GM18508 (cell line): ENCODE data around the gene PLPPR3.
"Not testable (repeated sequence)": the region's sequence is repeated elsewhere in the genome, so short reads cannot be mapped to it uniquely, and the experiment has no call there.

Experiments used
- ATAC-seq: cut with Tn5 transposase; IDR thresholded peaks from one replicate; pipeline ENCODE4 v1.9.1; 2021; ENCODE audit warnings: moderate number of reproducible peaks; ENCODE audit not compliant: insufficient read depth, unreplicated experiment

PLPPR3 gene

GRCh38 chr19:831407-832369 is 9.9 kb upstream of the PLPPR3 start:
- ATAC-seq: no peak

- no peak for ATAC-seq
These were observed 7.5 kb upstream of the PLPPR3 start for GRCh38 chr19:829129-829758.

GRCh38 chr19:827710-828321 is 6.1 kb upstream of the PLPPR3 start, which contains the start of gene AZU1:
TSS of gene AZU1 (plus strand) at chr19:827837. CDS start at chr19:827847, 10 bp downstream.
- ATAC-seq: no peak

DNA sequence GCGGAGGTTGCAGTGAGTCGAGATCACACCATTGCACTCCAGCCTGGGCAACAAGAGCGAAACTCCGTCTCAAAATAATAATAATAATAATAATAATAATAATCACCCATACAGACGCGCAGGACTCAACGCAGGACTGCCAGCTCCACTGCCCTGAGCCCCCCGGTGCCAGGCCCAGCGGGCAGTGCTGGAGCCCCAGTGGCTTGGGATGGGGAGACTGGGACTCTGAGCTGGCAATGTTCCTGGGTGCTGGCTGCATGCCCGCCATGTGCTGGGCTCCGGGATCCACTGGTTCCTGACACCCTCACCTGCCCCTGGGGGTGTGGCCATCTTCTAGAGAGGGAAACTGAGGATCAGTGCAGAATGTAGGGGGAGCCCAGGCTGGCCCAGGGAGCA is 5.6 kb upstream of the PLPPR3 start:
- ATAC-seq: no peak

DNA sequence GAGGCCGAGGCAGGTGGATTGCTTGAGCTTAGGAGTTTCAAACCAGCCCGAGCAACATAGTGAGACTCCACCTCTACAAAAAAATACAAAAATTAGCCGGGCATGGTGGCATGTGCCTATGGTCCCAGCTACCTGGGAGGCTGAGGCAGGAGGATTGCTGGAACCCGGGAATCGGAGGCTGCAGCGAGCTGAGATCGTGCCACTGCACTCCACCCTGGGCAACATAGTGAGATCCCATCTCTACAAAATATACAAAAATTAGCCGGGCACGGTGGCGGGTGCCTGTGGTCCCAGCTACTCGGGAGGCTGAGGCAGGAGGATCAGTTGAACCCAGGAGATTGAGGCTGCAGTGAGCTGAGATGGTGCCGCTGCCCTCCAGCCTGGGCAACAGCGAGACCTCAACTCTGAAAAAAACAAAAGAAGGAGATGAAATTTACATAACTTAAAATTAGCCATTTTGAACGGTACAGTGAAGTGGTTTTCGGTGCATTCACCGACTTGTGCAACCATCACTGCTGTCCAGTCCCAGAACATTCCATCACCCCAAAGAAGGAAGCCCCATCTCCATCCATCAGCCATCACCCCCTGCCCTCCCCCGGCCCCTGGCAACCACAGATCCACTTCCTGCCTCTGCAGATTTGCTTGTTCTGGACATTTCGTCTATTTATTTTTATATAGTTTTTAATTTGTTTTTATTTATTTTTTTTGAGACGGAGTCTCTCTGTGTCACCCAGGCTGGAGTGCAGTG is 4.3 kb upstream of the PLPPR3 start:
- no peak for ATAC-seq

DNA sequence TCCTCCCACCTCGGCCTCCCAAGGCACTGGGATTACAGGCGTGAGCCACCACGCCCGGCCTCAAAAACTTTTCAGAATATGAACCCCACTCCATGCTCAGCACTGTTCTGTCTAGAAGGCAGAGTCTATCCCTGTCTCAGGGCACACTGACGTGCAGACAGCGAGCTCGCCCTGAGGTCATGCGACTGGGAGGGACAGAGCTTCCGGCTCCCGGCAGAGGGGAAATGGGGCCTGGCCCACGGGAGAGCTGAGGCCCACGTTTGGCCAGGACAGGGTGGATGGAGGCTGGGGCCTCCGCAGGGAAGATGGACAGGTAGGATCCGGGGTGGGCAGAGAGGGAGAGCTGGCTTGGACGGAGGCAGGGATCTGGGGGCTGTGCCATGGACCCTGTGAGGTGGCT is 3.1 kb upstream of the PLPPR3 start:
- ATAC-seq: no peak

DNA sequence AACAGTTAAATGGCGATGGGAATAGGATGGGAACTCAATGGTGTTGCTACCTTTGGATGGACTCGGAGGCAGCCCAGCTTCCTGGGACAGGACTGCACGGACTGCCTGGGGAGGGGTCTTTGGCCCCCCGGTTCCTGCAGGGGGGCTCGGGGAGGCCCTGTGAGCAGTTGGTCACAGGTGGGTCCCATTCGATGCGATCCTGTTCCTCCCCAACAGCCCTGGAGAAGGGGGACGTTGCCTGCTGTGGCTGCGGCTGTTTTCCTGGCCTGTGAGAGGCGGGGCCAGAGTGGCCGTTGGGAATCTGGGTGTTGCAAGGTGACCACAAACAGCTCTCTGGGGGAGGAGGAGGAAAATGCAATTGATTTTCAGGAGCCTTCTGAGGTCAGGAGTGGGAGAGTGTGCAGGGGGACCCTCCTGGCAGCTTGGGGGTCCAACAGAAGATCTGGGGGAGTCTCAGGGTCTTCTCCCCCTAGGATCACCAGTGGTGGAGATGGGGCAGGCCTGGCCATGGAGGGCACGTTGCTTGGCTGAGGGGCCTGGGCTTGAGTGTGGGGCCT is 1.9 kb upstream of the PLPPR3 start:
- ATAC-seq: no peak

- no peak for ATAC-seq
These were observed 427 bp downstream of the PLPPR3 start for GRCh38 chr19:821231-821824.

- ATAC-seq: not testable (repeated sequence)
These were observed 1.5 kb downstream of the PLPPR3 start for GRCh38 chr19:820212-820611.

DNA sequence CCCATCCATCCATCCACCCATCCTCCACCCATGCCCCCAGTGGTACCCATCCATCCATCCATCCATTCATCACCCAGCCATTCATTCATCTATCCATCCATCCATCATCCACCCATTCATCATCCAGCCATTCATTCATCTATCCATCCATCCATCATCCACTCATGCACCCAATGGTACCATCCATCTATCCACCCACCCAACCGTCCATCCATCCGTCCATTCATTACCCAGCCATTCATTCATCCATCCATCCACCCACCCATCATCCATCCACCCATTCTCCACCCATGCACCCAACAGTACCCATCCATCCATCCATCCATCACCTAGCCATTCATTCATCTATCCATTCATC is 5.3 kb downstream of the PLPPR3 start:
- no peak for ATAC-seq

GRCh38 chr19:815775-816499 is 5.8 kb downstream of the PLPPR3 start:
- ATAC-seq: no peak

- ATAC-seq: no peak
These were observed 6.5 kb downstream of the PLPPR3 start for GRCh38 chr19:815079-815774.

DNA sequence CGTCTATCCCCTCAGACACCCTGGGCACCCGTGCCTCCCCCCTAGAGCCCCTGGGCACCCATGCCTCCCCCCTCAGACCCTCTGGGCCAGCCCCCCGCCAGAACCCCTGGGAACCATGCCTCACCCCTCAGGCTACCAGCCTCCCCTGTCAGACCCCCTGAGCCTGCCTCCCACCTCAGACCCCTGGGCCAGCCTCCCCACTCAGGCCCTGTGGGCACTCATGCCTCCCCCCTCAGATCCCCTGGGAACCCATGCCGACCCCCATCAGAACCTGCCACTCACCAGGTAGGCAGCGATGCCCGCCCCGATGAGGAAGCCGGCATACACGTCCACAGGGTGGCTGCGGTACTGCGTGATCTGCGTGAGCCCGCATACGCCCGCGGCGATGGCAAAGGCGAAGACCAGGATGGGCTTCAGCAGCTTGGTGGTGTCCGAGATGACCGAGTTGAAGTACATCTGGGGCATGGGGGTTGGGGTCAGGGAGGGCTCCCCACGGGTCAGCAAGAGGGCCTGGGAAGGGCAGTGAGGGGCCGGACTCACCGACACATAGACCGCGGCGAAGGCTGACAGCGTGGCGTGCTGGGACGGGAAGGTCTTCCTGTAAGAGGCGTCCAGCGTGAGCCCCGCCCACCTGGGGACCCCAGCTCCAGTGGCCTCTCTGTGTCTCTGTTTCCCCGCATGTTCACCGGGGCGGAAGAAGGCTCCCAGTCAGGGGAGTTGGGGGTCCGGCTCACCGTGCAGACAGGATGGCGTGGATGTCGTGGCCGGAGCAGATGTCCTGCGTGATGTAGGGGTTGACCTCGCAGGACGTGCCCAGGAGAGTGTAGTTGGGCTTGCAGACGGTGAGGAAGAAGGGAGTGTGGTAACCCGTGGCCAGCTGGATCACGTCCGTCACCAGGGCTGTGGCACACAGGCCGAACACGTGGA is 7.3 kb downstream of the PLPPR3 start:
- no peak for ATAC-seq

DNA sequence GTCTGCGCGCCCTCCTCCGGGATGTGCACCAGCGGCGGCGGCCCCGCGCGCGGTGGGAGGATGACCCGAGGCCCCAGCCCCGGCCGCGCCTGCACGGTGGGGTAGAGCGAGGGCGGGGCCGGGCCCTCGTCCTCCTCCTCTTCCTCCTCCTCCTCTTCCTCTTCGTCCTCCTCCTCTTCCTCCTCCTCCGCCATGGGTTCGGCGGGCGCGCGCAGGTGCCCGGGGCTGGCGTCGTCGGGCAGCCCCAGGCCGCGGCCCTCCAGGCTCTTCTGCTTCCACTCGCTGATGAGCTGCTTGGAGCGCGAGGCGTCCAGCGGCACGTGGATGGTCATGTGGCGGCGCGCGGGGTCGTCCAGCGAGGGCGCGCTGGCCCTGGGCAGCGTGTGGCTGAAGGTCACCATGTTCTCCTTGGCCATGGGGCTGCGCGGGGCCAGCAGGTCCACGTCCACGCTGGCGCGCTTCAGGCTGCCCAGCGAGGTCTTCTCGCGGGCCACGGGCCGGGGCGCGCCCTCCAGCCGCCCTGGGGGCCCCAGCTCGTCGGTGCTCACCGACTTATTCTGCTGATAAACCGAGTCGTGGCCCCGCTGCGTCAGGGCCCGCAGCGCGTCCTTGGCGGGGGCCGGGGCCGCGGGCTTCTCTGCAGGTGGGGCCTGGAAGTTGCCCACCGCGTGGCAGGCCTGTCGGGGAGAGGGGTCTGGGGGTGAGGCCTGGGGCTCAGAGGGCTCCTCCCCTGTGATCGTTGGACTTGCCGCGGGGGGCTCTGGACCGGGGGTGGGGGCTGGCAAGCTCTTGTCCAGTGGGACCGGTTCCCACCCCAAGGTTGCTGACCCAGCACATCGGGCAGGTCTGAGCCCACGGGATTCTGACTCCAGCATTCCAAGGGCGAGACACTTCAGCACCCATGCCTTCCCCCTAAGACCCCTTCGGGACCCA is 8.3 kb downstream of the PLPPR3 start:
- ATAC-seq: no peak

GRCh38 chr19:812747-813218 is 9.0 kb downstream of the PLPPR3 start:
- ATAC-seq: no peak

- ATAC-seq: no peak
These were observed 9.6 kb downstream of the PLPPR3 start for GRCh38 chr19:812049-812746.
